Vagina (tissue), 2 donors: ENCODE measurements around the gene ZBTB42.
"Not testable (repeated sequence)": the region's sequence is repeated elsewhere in the genome, so short reads cannot be mapped to it uniquely, and the experiment has no call there.

Experiments
- POLR2A ChIP-seq, 2 donors: fragments of 450-650 bp; IDR thresholded peaks; one replicate each; pipeline ENCODE4 v1.6.1; 2017; ENCODE audit warnings: antibody characterized with exemption in 2 of 2, mild to moderate bottlenecking in 2 of 2, moderate library complexity in 2 of 2
- POLR2AphosphoS5 ChIP-seq, 2 donors: sonication (generic); formaldehyde crosslinking; IDR thresholded peaks; one replicate each; pipeline ENCODE4 v1.9.0; 2017; ENCODE audit warnings: antibody characterized with exemption in 2 of 2, mild to moderate bottlenecking in 2 of 2, low read depth in 1 of 2; ENCODE audit not compliant: insufficient read depth in 1 of 2
- TF ChIP-seq, protein P1 (sequence below), 3 experiments: fragments of 450-650 bp in 2 of 3; fragments of 200-600 bp in 1 of 3; sonication (generic) in 1 of 3; IDR thresholded peaks; one replicate each; pipeline ENCODE4 v1.5.1; 2017 to 2019; ENCODE audit warnings: antibody characterized with exemption in 3 of 3, mild to moderate bottlenecking in 2 of 3, moderate library complexity in 2 of 3

DNA sequence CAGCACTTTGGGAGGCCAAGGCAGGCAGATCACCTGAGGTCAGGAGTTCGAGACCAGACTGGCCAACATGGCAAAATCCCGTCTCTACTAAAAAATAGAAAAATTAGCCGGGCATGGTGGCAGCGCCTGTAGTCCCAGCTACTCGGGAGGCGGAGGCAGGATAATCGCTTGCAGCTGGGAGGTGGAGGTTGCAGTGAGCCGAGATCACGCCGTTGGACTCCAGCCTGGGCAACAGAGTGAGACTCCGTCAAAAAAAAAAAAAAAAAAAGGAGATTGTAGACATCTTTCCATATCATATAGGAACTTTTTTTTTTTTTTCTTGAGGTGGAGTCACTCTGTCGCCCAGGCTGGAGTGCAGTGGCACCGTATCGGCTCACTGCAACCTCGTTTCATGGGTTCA lies 13.8 kb downstream of the ZBTB42 start:
- TF ChIP-seq, protein P1, sequence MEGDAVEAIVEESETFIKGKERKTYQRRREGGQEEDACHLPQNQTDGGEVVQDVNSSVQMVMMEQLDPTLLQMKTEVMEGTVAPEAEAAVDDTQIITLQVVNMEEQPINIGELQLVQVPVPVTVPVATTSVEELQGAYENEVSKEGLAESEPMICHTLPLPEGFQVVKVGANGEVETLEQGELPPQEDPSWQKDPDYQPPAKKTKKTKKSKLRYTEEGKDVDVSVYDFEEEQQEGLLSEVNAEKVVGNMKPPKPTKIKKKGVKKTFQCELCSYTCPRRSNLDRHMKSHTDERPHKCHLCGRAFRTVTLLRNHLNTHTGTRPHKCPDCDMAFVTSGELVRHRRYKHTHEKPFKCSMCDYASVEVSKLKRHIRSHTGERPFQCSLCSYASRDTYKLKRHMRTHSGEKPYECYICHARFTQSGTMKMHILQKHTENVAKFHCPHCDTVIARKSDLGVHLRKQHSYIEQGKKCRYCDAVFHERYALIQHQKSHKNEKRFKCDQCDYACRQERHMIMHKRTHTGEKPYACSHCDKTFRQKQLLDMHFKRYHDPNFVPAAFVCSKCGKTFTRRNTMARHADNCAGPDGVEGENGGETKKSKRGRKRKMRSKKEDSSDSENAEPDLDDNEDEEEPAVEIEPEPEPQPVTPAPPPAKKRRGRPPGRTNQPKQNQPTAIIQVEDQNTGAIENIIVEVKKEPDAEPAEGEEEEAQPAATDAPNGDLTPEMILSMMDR (IDR thresholded peaks at IDR 0.05) = not testable (repeated sequence)
- not testable (repeated sequence) for TF ChIP-seq POLR2A (IDR thresholded peaks at IDR 0.05); POLR2AphosphoS5 (IDR thresholded peaks at IDR 0.05; ENCODE audit: insufficient read depth in 1 of 2, low read depth in 1 of 2)
